ENCODE results near the gene ORAI2.

DNA sequence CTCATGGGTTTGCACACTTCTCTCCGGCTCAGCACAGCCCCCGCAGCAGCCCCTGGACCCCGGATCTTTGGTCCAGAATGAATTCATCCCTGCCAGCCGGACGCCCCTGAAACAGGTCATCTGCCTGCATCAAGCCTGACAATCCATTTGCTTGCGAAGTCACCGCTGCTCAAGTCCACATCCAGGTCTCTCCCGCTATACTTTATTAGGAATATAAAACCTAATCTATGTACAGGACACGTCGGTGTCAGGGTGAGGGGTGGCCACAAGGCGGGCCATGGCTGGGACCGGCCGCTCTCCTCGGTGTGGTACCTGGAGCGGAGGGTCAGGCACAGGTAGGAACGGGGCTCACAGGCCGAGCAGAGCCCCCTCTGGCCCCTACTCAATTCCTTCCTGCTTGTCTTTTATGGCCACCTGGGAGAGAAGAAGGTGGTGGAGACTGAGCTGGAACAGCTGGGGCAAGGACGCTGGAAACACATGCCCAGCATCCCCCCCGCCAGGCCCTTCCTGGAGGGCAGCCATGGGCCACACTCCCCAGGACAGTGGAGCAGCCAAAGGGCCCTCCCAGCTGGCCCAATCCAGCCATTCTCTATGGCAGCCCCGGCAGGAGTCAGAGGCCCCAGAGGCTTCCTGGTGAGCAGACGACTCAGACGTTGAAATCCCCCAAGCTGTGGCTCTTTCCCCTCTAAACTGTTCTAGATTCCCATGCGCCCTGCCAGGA, 40.1 kb downstream of the ORAI2 start:
- TF ChIP-seq, protein P1, sequence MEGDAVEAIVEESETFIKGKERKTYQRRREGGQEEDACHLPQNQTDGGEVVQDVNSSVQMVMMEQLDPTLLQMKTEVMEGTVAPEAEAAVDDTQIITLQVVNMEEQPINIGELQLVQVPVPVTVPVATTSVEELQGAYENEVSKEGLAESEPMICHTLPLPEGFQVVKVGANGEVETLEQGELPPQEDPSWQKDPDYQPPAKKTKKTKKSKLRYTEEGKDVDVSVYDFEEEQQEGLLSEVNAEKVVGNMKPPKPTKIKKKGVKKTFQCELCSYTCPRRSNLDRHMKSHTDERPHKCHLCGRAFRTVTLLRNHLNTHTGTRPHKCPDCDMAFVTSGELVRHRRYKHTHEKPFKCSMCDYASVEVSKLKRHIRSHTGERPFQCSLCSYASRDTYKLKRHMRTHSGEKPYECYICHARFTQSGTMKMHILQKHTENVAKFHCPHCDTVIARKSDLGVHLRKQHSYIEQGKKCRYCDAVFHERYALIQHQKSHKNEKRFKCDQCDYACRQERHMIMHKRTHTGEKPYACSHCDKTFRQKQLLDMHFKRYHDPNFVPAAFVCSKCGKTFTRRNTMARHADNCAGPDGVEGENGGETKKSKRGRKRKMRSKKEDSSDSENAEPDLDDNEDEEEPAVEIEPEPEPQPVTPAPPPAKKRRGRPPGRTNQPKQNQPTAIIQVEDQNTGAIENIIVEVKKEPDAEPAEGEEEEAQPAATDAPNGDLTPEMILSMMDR (conservative IDR thresholded peaks at IDR 0.05; ENCODE audit: low read length) = no peak
- no peak for TF ChIP-seq EZH2phosphoT487 (IDR thresholded peaks at IDR 0.05; ENCODE audit: borderline replicate concordance, low read depth, low read length)

Data from OCI-LY7 (cell line).